HepG2 (cell line): Measurements from ENCODE around the gene WWTR1. TPM values are rescaled to one million over a fixed set of nuclear protein-coding genes. Genes with fewer than 3 reads are reported as not detected.
A peak's percentile ranks its signal among the peaks of the same experiment; 100 is the strongest.

Experiments used
- CEBPB ChIP-seq: IDR thresholded peaks from 2 replicates; pipeline ENCODE4 v1.6.1; 2011; ENCODE audit warnings: low read depth, low read length, improper control_type of control experiment, borderline replicate concordance
- EED ChIP-seq: sonication (generic); formaldehyde crosslinking; IDR thresholded peaks from 2 replicates; pipeline ENCODE4 v1.5.0; 2020; ENCODE audit warnings: mild to moderate bottlenecking, missing genetic modification reagents
- HDAC1 ChIP-seq: sonication (generic); formaldehyde crosslinking; IDR thresholded peaks from 2 replicates; pipeline ENCODE4 v1.5.1; 2020; ENCODE audit warnings: mild to moderate bottlenecking, missing genetic modification reagents
- HDAC2 ChIP-seq: sonication (generic); formaldehyde crosslinking; IDR thresholded peaks from 2 replicates; pipeline ENCODE4 v1.4.0; 2020; ENCODE audit warnings: missing genetic modification reagents
- HOXA7 ChIP-seq: sonication (generic); formaldehyde crosslinking; IDR thresholded peaks from 2 replicates; pipeline ENCODE4 v1.8.1; 2022; ENCODE audit warnings: mild to moderate bottlenecking, missing genetic modification reagents, moderate library complexity
- KAT8 ChIP-seq: IDR thresholded peaks from 2 replicates; pipeline ENCODE4 v1.6.1; 2016; ENCODE audit warnings: missing genetic modification reagents, missing compliant biosample characterization
- MED1 ChIP-seq: sonication (generic); formaldehyde crosslinking; IDR thresholded peaks from 2 replicates; pipeline ENCODE4 v1.4.0; 2020; ENCODE audit warnings: missing genetic modification reagents
- MIXL1 ChIP-seq: IDR thresholded peaks from 2 replicates; pipeline ENCODE4 v1.6.1; 2016
- NCOA1 ChIP-seq: sonication (generic); formaldehyde crosslinking; IDR thresholded peaks from 2 replicates; pipeline ENCODE4 v1.9.0; 2021; ENCODE audit warnings: missing genetic modification reagents
- RARA ChIP-seq: IDR thresholded peaks from 2 replicates; pipeline ENCODE4 v1.6.1; 2016; ENCODE audit warnings: missing genetic modification reagents, missing compliant biosample characterization
- SALL1 ChIP-seq: sonication (generic); formaldehyde crosslinking; IDR thresholded peaks from 2 replicates; pipeline ENCODE4 v1.8.0; 2022; ENCODE audit warnings: mild to moderate bottlenecking, missing genetic modification reagents
- SATB2 ChIP-seq: sonication (generic); formaldehyde crosslinking; IDR thresholded peaks from 2 replicates; pipeline ENCODE4 v1.5.0; 2020; ENCODE audit warnings: missing genetic modification reagents
- SMARCC2 ChIP-seq: fragments of 450-650 bp; IDR thresholded peaks from 2 replicates; pipeline ENCODE4 v1.6.1; 2017; ENCODE audit warnings: antibody characterized with exemption, mild to moderate bottlenecking
- SOX13 ChIP-seq, 3 experiments: fragments of 450-650 bp in 1 of 3; sonication (generic) in 1 of 3; formaldehyde crosslinking in 1 of 3; IDR thresholded peaks in 2 of 3; conservative IDR thresholded peaks in 1 of 3; 2 replicates each; pipeline versions ENCODE4 v1.5.0 to v1.6.1; 2016 to 2020; ENCODE audit warnings: antibody characterized with exemption in 1 of 3, mild to moderate bottlenecking in 1 of 3, missing compliant biosample characterization in 1 of 3, missing genetic modification reagents in 1 of 3, moderate library complexity in 1 of 3
- SOX5 ChIP-seq: IDR thresholded peaks from 2 replicates; pipeline ENCODE4 v1.6.1; 2016; ENCODE audit warnings: borderline replicate concordance
- ZBTB33 ChIP-seq: sonication (generic); formaldehyde crosslinking; IDR thresholded peaks from 2 replicates; pipeline ENCODE4 v1.4.0; 2020; ENCODE audit warnings: missing genetic modification reagents
- ZFP1 ChIP-seq: IDR thresholded peaks from 2 replicates; pipeline ENCODE4 v1.6.1; 2016
- ZHX2 ChIP-seq, 2 experiments: sonication (generic) in 1 of 2; formaldehyde crosslinking in 1 of 2; IDR thresholded peaks; 2 replicates each; pipeline versions ENCODE4 v1.6.1 to v1.9.0; 2014 to 2022; ENCODE audit warnings: antibody characterized with exemption in 1 of 2, borderline replicate concordance in 1 of 2, inconsistent platforms in 1 of 2, low read depth in 1 of 2, missing genetic modification reagents in 1 of 2
- ZKSCAN1 ChIP-seq: fragments of 150-350 bp; IDR thresholded peaks from 2 replicates; pipeline ENCODE4 v1.6.1; 2014; ENCODE audit warnings: low read length
- ZNF232 ChIP-seq: sonication (generic); formaldehyde crosslinking; IDR thresholded peaks from 2 replicates; pipeline ENCODE4 v1.4.0; 2020; ENCODE audit warnings: missing genetic modification reagents, borderline replicate concordance
- ZNF3 ChIP-seq: IDR thresholded peaks from 2 replicates; pipeline ENCODE4 v1.7.0; 2017; ENCODE audit warnings: inconsistent platforms
- ZNF34 ChIP-seq: sonication (generic); formaldehyde crosslinking; IDR thresholded peaks from 2 replicates; pipeline ENCODE4 v1.4.0; 2020; ENCODE audit warnings: mild to moderate bottlenecking, missing genetic modification reagents, borderline replicate concordance
- ZNF639 ChIP-seq: conservative IDR thresholded peaks from 2 replicates; pipeline ENCODE4 v1.6.1; 2018; ENCODE audit warnings: missing genetic modification reagents
- ZSCAN29 ChIP-seq: sonication (generic); formaldehyde crosslinking; conservative IDR thresholded peaks from 2 replicates; pipeline ENCODE4 v1.4.0; 2020; ENCODE audit warnings: mild to moderate bottlenecking, missing genetic modification reagents
- polyA plus RNA-seq, 8 experiments: library from polyadenylated mRNA; depleted of rRNA in 3 of 8; stranded (reverse) in 7 of 8; unstranded in 1 of 8; fragments of >200 nt; fragmentation: Illumina TruSeq in 4 of 8; extraction: Trizol in 4 of 8; gene quantifications; 2 replicates each; pipeline versions ENCODE4 v1.2.1 to v1.2.3, GENCODE V29; 2011 to 2016; ENCODE audit warnings: low read depth in 4 of 8, missing spikeins in 1 of 8, mixed read lengths in 1 of 8; ENCODE audit not compliant: insufficient read depth in 1 of 8
- total RNA-seq, 5 experiments: library from RNA; depleted of rRNA; stranded (reverse); fragments of >200 nt; fragmentation: Illumina TruSeq; extraction: Trizol; gene quantifications; 2 replicates each; pipeline ENCODE4 v1.2.3, GENCODE V29; 2016; ENCODE audit warnings: low read depth in 1 of 5

Gene WWTR1
- total and polyA plus RNA-seq, 2 of the 13 experiments (the other 11 are each of a cell fraction or from before 2014, with no cell fraction given) = 19.7 to 139 TPM

GRCh38 chr3:149634573-149634972, 23.3 kb downstream of the WWTR1 start (continued):
- TF ChIP-seq ZBTB33 = peak; percentile 32; the same call in 1 of the 2 replicates
- no peak for TF ChIP-seq ZFP1
- TF ChIP-seq ZNF232 (CRISPR knock-in tag) = no peak
- no peak for TF ChIP-seq ZNF34 (CRISPR knock-in tag)
- no peak for TF ChIP-seq NCOA1 (CRISPR knock-in tag)
- TF ChIP-seq SMARCC2 = no peak
- no peak for TF ChIP-seq ZNF639 (CRISPR knock-in tag)
- TF ChIP-seq SOX5 (CRISPR knock-in tag) = 0 out of 2 replicates have a peak, but pooled peaks have one; percentile 7
- TF ChIP-seq SALL1 (CRISPR knock-in tag) = peak; percentile 85
- no peak for TF ChIP-seq MIXL1 (CRISPR knock-in tag)
- no peak for TF ChIP-seq ZKSCAN1
- TF ChIP-seq ZNF3 (CRISPR knock-in tag) = no peak
- TF ChIP-seq SATB2 (CRISPR knock-in tag) = no peak
- 0 out of 2 replicates have a peak, but pooled peaks have one; percentile 26 for TF ChIP-seq KAT8 (CRISPR knock-in tag)
- no peak for TF ChIP-seq ZHX2 (IDR thresholded peaks at IDR 0.05; ENCODE audit: low read depth)
- TF ChIP-seq ZHX2 (CRISPR knock-in tag; IDR thresholded peaks at IDR 0.05; ENCODE audit: borderline replicate concordance) = no peak
- peak; percentile 91 for TF ChIP-seq CEBPB
- TF ChIP-seq HDAC1 (CRISPR knock-in tag) = no peak
- no peak for TF ChIP-seq HOXA7 (CRISPR knock-in tag)
- no peak for TF ChIP-seq ZSCAN29 (CRISPR knock-in tag)
- TF ChIP-seq EED (CRISPR knock-in tag) = no peak
- no peak for TF ChIP-seq SOX13 (IDR thresholded peaks at IDR 0.05)
- TF ChIP-seq SOX13 (CRISPR knock-in tag; conservative IDR thresholded peaks at IDR 0.05 in 1 of 2, IDR thresholded peaks at IDR 0.05 in 1 of 2) = 0 out of 4 replicates have a peak, but pooled peaks of 1 of the 2 experiments have one; percentile 42
- peak; percentile 69; the same call in 1 of the 2 replicates for TF ChIP-seq HDAC2 (CRISPR knock-in tag)
- TF ChIP-seq RARA (CRISPR knock-in tag) = 0 out of 2 replicates have a peak, but pooled peaks have one; percentile 13
- 0 out of 2 replicates have a peak, but pooled peaks have one; percentile 12 for TF ChIP-seq MED1 (CRISPR knock-in tag)
